Mesenchymal stem cell (in vitro differentiated cells and primary cell): ENCODE data around the gene MAPK7.

Experiments used
- DNase-seq: peaks from one replicate; pipeline ENCODE4 v3.0.0-alpha.2; 2013
- H2AFZ ChIP-seq: one replicate; pipeline ENCODE4 v1.6.1; 2013; ENCODE audit warnings: low read depth, mild to moderate bottlenecking, control low read depth, inconsistent platforms, low read length, moderate library complexity
- H2AK5ac ChIP-seq: 2 replicates; pipeline ENCODE4 v1.6.1; 2013; ENCODE audit warnings: low read length, moderate library complexity, mild to moderate bottlenecking, inconsistent platforms; ENCODE audit not compliant: severe bottlenecking
- H2BK120ac ChIP-seq: one replicate; pipeline ENCODE4 v1.6.1; 2013; ENCODE audit warnings: low read depth, mild to moderate bottlenecking, inconsistent platforms, low read length, moderate library complexity
- H2BK12ac ChIP-seq, 2 experiments: one replicate each; pipeline ENCODE4 v1.6.1; 2013; ENCODE audit warnings: inconsistent platforms in 2 of 2, low read length in 2 of 2, mild to moderate bottlenecking in 2 of 2, moderate library complexity in 2 of 2, control low read depth in 1 of 2
- H2BK15ac ChIP-seq: one replicate; pipeline ENCODE4 v1.6.1; 2013; ENCODE audit warnings: mild to moderate bottlenecking, low read depth, inconsistent platforms; ENCODE audit not compliant: poor library complexity, severe bottlenecking
- H2BK5ac ChIP-seq: 2 replicates; pipeline ENCODE4 v1.6.1; 2013; ENCODE audit warnings: low read depth, mild to moderate bottlenecking, low read length, control low read depth, inconsistent platforms; ENCODE audit not compliant: poor library complexity, severe bottlenecking
- H3K14ac ChIP-seq, 2 experiments: one replicate each; pipeline ENCODE4 v1.6.1; 2013; ENCODE audit warnings: inconsistent platforms in 2 of 2, low read length in 2 of 2, control low read depth in 1 of 2, mild to moderate bottlenecking in 1 of 2, moderate library complexity in 1 of 2
- H3K18ac ChIP-seq, 2 experiments: one replicate each; pipeline ENCODE4 v1.6.1; 2013; ENCODE audit warnings: inconsistent platforms in 2 of 2, low read length in 2 of 2, control low read depth in 1 of 2, low read depth in 1 of 2, mild to moderate bottlenecking in 1 of 2
- H3K23ac ChIP-seq, 2 experiments: one replicate each; pipeline ENCODE4 v1.6.1; 2013; ENCODE audit warnings: inconsistent platforms in 2 of 2, low read length in 2 of 2, mild to moderate bottlenecking in 2 of 2, moderate library complexity in 2 of 2, control low read depth in 1 of 2
- H3K27ac ChIP-seq: 2 replicates; pipeline ENCODE4 v1.5.1; 2013; ENCODE audit warnings: mild to moderate bottlenecking, moderate library complexity, low read length, control low read depth, inconsistent platforms; ENCODE audit not compliant: poor library complexity, severe bottlenecking
- H3K27me3 ChIP-seq, 2 experiments: 2 replicates each; pipeline versions ENCODE4 v1.6.1 to v1.7.0; 2013; ENCODE audit warnings: low read length in 2 of 2, mild to moderate bottlenecking in 2 of 2, moderate library complexity in 2 of 2, control low read depth in 1 of 2, inconsistent platforms in 1 of 2; ENCODE audit not compliant: control insufficient read depth in 1 of 2, insufficient read depth in 1 of 2
- H3K36me3 ChIP-seq, 2 experiments: 2 replicates each; pipeline versions ENCODE4 v1.6.1 to v1.7.0; 2013; ENCODE audit warnings: low read length in 2 of 2, control low read depth in 1 of 2, inconsistent platforms in 1 of 2, low read depth in 1 of 2, mild to moderate bottlenecking in 1 of 2; ENCODE audit not compliant: insufficient read depth in 2 of 2, control insufficient read depth in 1 of 2
- H3K4ac ChIP-seq, 2 experiments: one replicate each; pipeline ENCODE4 v1.6.1; 2013; ENCODE audit warnings: inconsistent platforms in 2 of 2, low read length in 2 of 2, mild to moderate bottlenecking in 2 of 2, moderate library complexity in 2 of 2, control low read depth in 1 of 2, low read depth in 1 of 2
- H3K4me1 ChIP-seq: 2 replicates; pipeline ENCODE4 v1.6.1; 2013; ENCODE audit warnings: low read depth, low read length, control low read depth; ENCODE audit not compliant: control insufficient read depth, insufficient read depth
- H3K4me2 ChIP-seq: 2 replicates; pipeline ENCODE4 v1.6.1; 2013; ENCODE audit warnings: low read length, mild to moderate bottlenecking, inconsistent platforms; ENCODE audit not compliant: poor library complexity, severe bottlenecking
- H3K4me3 ChIP-seq, 2 experiments: 2 replicates each; pipeline versions ENCODE4 v1.5.1 to v1.7.0; 2013; ENCODE audit warnings: low read length in 2 of 2, mild to moderate bottlenecking in 2 of 2, control low read depth in 1 of 2, low read depth in 1 of 2; ENCODE audit not compliant: insufficient read depth in 1 of 2
- H3K79me1 ChIP-seq: replicated peaks from 2 replicates; pipeline ENCODE4 v1.6.1; 2013; ENCODE audit warnings: mild to moderate bottlenecking, control low read depth, low read length, inconsistent platforms; ENCODE audit not compliant: poor library complexity, severe bottlenecking
- H3K9ac ChIP-seq: 2 replicates; pipeline ENCODE4 v1.7.0; 2013; ENCODE audit warnings: mild to moderate bottlenecking, low read length, moderate library complexity
- H3K9me3 ChIP-seq: 2 replicates; pipeline ENCODE4 v1.7.0; 2013; ENCODE audit warnings: mild to moderate bottlenecking, low read length; ENCODE audit not compliant: control insufficient read depth
- H4K8ac ChIP-seq: one replicate; pipeline ENCODE4 v1.6.1; 2013; ENCODE audit warnings: inconsistent platforms, mild to moderate bottlenecking, low read length, moderate library complexity
- H4K91ac ChIP-seq: one replicate; pipeline ENCODE4 v1.6.1; 2013; ENCODE audit warnings: mild to moderate bottlenecking, low read length, inconsistent platforms
- WGBS: methylation state at CpG from one replicate; pipeline ENCODE4 v1.1.7; 2013; ENCODE audit warnings: mixed read lengths; 5-methylcytosine and 5-hydroxymethylcytosine counted together

MAPK7 gene

GRCh38 chr17:19415311-19415710 lies 37.0 kb downstream of the MAPK7 start:
- Histone ChIP-seq H3K18ac (no peak overlapping the region), H3K4me3 (peak overlapping the region in 1 of 2 experiments; percentile 3)

DNA sequence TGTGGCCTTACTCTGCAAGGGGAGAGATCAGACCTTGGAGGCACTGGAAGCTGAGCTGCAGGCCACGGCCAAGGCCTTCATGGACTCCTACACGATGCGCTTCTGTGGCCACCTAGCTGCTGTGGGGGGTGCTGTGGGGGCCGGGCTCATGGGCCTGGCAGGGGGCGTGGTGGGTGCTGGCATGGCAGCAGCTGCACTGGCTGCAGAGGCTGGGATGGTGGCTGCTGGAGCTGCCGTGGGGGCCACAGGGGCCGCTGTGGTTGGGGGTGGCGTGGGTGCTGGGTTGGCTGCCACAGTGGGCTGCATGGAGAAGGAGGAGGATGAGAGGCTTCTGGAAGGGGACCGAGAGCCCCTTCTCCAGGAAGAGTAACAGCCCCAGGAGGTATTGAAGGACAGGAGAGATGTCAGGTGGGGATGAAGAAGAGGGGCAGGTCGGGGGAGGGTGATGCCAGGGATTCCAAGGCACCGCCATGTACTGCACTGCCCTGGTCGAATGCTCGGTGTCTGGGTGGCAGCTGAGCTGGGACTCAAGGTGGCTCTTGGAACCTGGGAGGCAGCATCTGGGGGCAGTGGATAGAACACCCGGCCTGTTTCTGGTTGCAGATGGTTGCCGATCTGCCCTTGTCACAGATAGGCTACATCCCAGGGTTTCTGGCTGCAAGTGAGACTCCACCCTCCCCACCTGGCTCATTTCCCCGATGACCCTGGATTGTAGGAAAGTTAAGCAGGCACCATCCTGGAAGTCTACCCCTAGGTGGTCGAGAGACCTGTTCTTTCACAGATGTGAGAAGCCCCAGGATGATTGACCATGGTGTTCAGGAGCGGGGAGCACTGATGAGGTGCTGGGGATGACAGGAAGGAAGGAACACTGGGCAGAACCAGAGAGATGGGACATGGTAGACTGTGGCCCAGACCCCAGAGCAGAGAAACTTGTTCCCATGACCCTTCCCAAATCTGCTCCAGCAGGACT lies 37.8 kb downstream of the MAPK7 start:
- H3K18ac ChIP-seq: no peak overlapping the region
- H2BK12ac ChIP-seq: no peak overlapping the region
- H4K91ac ChIP-seq: no peak overlapping the region
- H3K27me3 ChIP-seq: peaks cover 0 to 62% of the 10 kb centered on the region in 2 experiments
- 89% methylated on average over 18 of the region's 18 CpGs for WGBS
- no peak overlapping the region for H3K14ac ChIP-seq
- H2AFZ ChIP-seq: no peak overlapping the region
- H3K79me1 ChIP-seq: no peaks in the 10 kb centered on the region
- no peaks in the 10 kb centered on the region for H3K36me3 ChIP-seq
- no peak overlapping the region for H2BK5ac ChIP-seq
- H2BK120ac ChIP-seq: no peak overlapping the region
- no peak for DNase-seq
- peaks cover 2% of the 10 kb centered on the region for H3K4me1 ChIP-seq
- no peak overlapping the region for H4K8ac ChIP-seq
- no peak overlapping the region for H3K4me2 ChIP-seq
- no peak overlapping the region for H3K23ac ChIP-seq
- H3K4ac ChIP-seq: no peak overlapping the region
- H3K4me3 ChIP-seq: no peak overlapping the region
- H3K9me3 ChIP-seq: no peaks in the 10 kb centered on the region
- no peak overlapping the region for H3K27ac ChIP-seq
- no peak overlapping the region for H3K9ac ChIP-seq
- no peak overlapping the region for H2BK15ac ChIP-seq
- no peak overlapping the region for H2AK5ac ChIP-seq

More at GRCh38 chr17:19415311-19415710, 37.0 kb downstream of the MAPK7 start:
- Histone ChIP-seq H3K9ac (no peak overlapping the region), H3K36me3 (no peaks in the 10 kb centered on the region), H2BK5ac (no peak overlapping the region), H3K79me1 (no peaks in the 10 kb centered on the region), H3K23ac (no peak overlapping the region), H3K4ac (no peak overlapping the region), H3K4me2 (no peak overlapping the region), H3K27me3 (peaks cover 0 to 62% of the 10 kb centered on the region in 2 experiments), H3K14ac (no peak overlapping the region), H3K27ac (no peak overlapping the region), H4K91ac (no peak overlapping the region), H2BK15ac (peak overlapping the region; percentile 37), H3K4me1 (peaks cover 6% of the 10 kb centered on the region), H2BK120ac (no peak overlapping the region), H2BK12ac (no peak overlapping the region), H3K9me3 (no peaks in the 10 kb centered on the region), H2AFZ (no peak overlapping the region), H4K8ac (no peak overlapping the region), H2AK5ac (no peak overlapping the region)
- DNase-seq: no peak
- WGBS: 74% methylated on average over 13 of the region's 13 CpGs

DNA sequence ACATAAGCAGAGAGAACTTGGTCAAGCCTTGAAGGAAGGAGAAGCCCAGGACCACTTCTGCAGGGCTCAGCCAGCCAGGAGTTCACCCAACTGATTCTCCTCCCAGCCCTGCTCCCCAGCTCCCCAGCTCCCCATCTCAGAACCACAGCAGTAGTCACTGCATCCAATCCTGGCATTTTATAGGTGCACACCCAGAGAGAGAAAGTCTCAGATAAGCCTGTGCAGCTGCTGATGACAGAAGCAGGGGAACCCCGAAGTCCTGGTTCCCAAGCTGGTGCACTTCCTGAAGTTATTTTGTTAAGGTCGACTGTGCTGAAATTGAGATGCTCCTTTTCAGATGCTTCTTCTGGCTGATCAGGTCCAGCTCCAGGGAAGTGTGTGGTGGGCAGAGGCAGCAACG lies 39.3 kb downstream of the MAPK7 start:
- Histone ChIP-seq H2AFZ (no peak overlapping the region), H3K4me1 (no peaks in the 10 kb centered on the region), H3K4me3 (no peak overlapping the region), H4K91ac (no peak overlapping the region), H3K9me3 (no peaks in the 10 kb centered on the region), H3K14ac (no peak overlapping the region), H2BK12ac (no peak overlapping the region), H4K8ac (no peak overlapping the region), H3K18ac (no peak overlapping the region), H3K36me3 (no peaks in the 10 kb centered on the region), H2AK5ac (no peak overlapping the region), H3K9ac (peak overlapping the region; percentile 55), H3K4ac (no peak overlapping the region), H2BK5ac (no peak overlapping the region), H2BK120ac (no peak overlapping the region), H3K23ac (no peak overlapping the region), H2BK15ac (peak overlapping the region; percentile 44), H3K79me1 (no peaks in the 10 kb centered on the region), H3K4me2 (no peak overlapping the region), H3K27me3 (peaks cover 0 to 53% of the 10 kb centered on the region in 2 experiments), H3K27ac (no peak overlapping the region)
- no peak for DNase-seq
- WGBS: 87% methylated on average over 3 of the region's 3 CpGs

DNA sequence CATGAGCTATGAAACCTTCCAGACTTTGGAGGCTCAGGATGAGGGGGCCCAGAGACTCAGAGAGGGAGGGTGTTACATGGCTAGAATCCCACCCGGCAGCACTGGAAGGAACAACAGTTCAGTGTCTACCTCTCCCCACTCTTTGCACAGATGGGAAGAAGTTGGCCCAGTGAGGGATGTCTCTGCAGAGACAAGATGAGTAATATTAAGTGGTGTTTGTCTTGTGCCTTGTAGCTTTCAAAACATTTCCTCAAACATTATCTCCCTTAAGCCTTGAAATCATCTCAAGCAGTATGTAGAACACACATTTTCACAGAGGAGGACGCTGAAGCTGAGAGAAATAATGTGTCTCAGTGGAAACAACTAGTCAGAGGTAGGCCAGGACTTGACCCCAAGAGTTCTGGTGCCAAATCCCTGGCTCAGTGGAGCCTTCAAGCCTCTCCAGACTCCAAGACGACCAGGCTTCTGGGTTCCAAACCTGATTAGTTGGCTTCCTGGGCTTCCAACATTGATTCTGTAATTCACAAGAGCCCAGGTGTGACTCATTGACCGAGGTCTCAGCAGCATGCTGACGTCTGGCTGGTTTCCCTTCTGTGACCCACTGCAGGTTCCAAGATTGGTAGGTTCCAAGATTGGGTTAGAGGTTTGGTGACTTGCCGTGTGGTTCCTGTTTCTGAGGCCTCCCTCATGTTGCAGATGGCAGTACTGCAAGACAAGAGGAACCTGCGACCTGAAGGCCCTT lies 40.1 kb downstream of the MAPK7 start:
- no peak overlapping the region for H3K23ac ChIP-seq
- H4K8ac ChIP-seq: no peak overlapping the region
- no peak overlapping the region for H3K4me3 ChIP-seq
- H3K36me3 ChIP-seq: no peaks in the 10 kb centered on the region
- no peak overlapping the region for H3K27ac ChIP-seq
- peaks cover 0 to 49% of the 10 kb centered on the region in 2 experiments for H3K27me3 ChIP-seq
- DNase-seq: peak; percentile 53
- no peaks in the 10 kb centered on the region for H3K79me1 ChIP-seq
- H2AFZ ChIP-seq: no peak overlapping the region
- peak overlapping the region; percentile 55 for H3K9ac ChIP-seq
- no peak overlapping the region for H3K14ac ChIP-seq
- H3K4ac ChIP-seq: no peak overlapping the region
- no peaks in the 10 kb centered on the region for H3K9me3 ChIP-seq
- no peak overlapping the region for H2AK5ac ChIP-seq
- no peak overlapping the region for H2BK12ac ChIP-seq
- peak overlapping the region in 1 of 2 experiments; percentile 7 for H3K18ac ChIP-seq
- H2BK15ac ChIP-seq: no peak overlapping the region
- no peaks in the 10 kb centered on the region for H3K4me1 ChIP-seq
- H2BK120ac ChIP-seq: no peak overlapping the region
- WGBS: 77% methylated on average over 6 of the region's 7 CpGs
- H3K4me2 ChIP-seq: no peak overlapping the region
- no peak overlapping the region for H2BK5ac ChIP-seq
- no peak overlapping the region for H4K91ac ChIP-seq
